Activated naive CD4-positive, alpha-beta T cell treated with anti-CD3 and anti-CD28 coated beads, Interleukin-2, amount 50 U/mL, for 24 hours (primary cell): ENCODE results near the gene ANKRD29.
"Not testable (repeated sequence)": the region's sequence is repeated elsewhere in the genome, so short reads cannot be mapped to it uniquely, and the experiment has no call there.

Experiments
- H3K27ac Mint-ChIP-seq: one replicate; pipeline ENCODE4 v1.8.0; 2021; ENCODE audit warnings: mild to moderate bottlenecking, mixed read lengths
- H3K27me3 Mint-ChIP-seq: one replicate; pipeline ENCODE4 v1.8.0; 2021; ENCODE audit warnings: mixed read lengths
- H3K36me3 Mint-ChIP-seq: one replicate; pipeline ENCODE4 v1.8.0; 2021; ENCODE audit warnings: mixed read lengths
- H3K4me1 Mint-ChIP-seq: one replicate; pipeline ENCODE4 v1.8.0; 2021; ENCODE audit warnings: mixed read lengths
- H3K4me3 Mint-ChIP-seq: one replicate; pipeline ENCODE4 v1.8.0; 2021; ENCODE audit warnings: mild to moderate bottlenecking, mixed read lengths
- H3K9me3 Mint-ChIP-seq: one replicate; pipeline ENCODE4 v1.8.0; 2021; ENCODE audit warnings: mixed read lengths

The ANKRD29 gene

DNA sequence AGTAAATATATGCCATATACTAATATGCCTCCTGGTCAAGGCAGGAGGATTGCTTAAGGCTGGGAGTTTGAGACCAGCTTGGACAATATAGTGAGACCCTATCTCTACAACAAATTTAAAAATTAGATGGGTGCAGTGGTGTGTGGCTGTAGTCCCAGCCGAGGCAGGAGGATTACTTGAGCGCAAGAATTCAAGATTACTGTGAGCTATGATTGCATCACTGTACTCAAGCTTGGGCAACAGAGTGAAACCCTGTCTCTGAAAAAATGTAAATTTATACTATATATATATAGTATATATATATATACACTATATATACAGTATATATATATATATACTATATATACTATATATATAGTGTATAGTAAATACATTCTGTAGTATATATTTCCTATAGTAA, 46.5 kb downstream of the ANKRD29 start:
- Mint-ChIP-seq H3K9me3 (no peaks in the 10 kb centered on the region), H3K4me1 (no peaks in the 10 kb centered on the region), H3K27me3 (peaks cover 24% of the 10 kb centered on the region)

DNA sequence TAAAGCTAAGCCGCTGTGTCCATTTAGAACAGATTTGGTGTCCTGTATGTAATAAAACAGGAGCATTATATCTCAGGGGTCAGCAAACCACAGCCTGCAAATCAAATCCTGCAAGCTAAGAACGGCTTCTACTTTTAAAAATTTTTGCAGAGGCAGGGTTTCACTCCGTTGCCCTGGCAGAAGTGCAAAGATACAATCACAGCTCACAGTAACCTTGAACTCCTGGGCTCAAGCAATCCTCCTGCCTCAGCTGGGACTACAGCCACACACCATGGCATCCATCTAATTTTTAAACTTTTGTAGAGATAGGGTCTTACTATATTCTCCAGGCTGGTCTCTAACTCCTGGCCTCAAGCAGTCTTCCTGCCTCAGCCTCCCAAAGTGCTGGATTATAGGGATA, 47.8 kb downstream of the ANKRD29 start:
- no peaks in the 10 kb centered on the region for H3K9me3 Mint-ChIP-seq
- no peak overlapping the region for H3K4me3 Mint-ChIP-seq
- H3K27ac Mint-ChIP-seq = no peak overlapping the region
- no peaks in the 10 kb centered on the region for H3K4me1 Mint-ChIP-seq
- H3K27me3 Mint-ChIP-seq = peaks cover 10% of the 10 kb centered on the region
- no peaks in the 10 kb centered on the region for H3K36me3 Mint-ChIP-seq

More for the DNA sequence above, 46.5 kb downstream of the ANKRD29 start:
- no peak overlapping the region for H3K4me3 Mint-ChIP-seq
- no peak overlapping the region for H3K27ac Mint-ChIP-seq
- H3K36me3 Mint-ChIP-seq = no peaks in the 10 kb centered on the region

DNA sequence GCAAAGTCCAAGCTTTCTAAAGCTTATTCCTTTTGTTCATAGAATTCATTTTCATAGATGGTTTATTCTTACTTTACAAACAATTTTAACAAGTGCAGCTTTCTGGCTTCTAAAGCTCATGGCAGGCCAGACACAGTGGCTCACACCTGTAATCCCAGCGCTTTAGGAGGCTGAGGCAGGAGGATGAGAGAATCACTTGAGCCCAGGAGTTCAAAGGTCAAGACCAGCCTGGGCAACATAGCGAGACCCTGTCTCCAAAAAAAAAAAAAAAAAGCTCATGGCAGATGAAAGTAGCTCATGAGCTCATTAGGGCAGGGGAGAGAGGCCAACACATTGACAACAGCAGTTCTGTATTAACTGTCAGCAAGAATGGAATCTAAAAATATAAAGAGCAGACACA, 48.3 kb downstream of the ANKRD29 start:
- Mint-ChIP-seq H3K36me3 (no peaks in the 10 kb centered on the region), H3K9me3 (no peaks in the 10 kb centered on the region), H3K27me3 (peaks cover 7% of the 10 kb centered on the region), H3K4me1 (no peaks in the 10 kb centered on the region), H3K4me3 (no peak overlapping the region), H3K27ac (no peak overlapping the region)

DNA sequence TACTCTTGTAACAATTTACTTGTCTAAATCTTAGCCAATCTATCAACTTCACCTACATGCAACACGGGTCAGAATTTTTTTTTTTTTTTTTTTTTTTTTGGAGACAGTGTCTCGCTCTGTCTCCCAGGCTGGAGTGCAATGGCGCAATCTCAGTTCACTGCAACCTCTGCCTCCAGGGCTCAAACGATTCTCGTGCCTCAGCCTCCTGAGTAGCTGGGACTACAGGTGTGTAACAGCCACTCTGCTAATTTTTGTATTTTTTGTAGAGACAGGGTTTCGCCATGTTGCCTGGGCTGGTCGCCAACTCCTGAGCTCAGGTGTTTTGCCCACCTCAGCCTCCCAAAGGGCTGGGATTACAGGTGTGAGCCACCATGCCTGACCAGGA, 49.6 kb downstream of the ANKRD29 start:
- H3K27ac Mint-ChIP-seq = not testable (repeated sequence)

DNA sequence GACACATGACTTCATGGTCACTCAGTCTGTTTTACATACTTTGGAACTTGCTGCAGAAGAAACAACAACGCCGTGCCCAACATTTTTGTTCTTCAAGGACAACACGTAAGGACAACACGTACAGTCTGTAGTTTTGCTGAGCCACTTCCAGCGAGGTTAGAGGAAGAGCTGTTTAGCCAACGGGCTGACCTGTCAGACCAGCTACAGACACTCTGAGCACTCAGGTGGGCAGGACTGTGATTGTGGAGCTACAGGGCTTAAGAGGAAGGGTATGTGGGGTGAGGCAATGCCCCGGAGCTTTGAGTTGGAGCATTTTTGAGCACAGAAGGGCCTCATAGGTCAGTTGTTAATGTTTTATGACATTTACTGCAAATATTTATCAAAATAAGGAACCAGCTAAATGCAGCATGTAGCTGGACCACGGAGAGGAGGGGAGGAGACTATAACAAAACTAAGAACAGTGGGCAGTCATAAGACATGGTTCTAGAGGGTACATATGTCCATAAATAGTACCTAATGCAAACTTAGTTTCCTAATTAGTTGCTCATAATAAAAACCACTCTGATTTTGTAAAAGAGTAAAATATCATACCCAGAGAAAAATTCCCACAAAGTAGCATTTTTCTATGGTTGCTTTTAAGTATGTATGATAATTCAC, 50.1 kb downstream of the ANKRD29 start:
- Mint-ChIP-seq H3K4me3 (no peak overlapping the region), H3K36me3 (no peaks in the 10 kb centered on the region), H3K27ac (no peak overlapping the region), H3K27me3 (no peaks in the 10 kb centered on the region), H3K9me3 (no peaks in the 10 kb centered on the region), H3K4me1 (no peaks in the 10 kb centered on the region)

More for the DNA sequence above, 49.6 kb downstream of the ANKRD29 start:
- not testable (repeated sequence) for H3K4me3 Mint-ChIP-seq, H3K27me3 Mint-ChIP-seq, H3K9me3 Mint-ChIP-seq, H3K4me1 Mint-ChIP-seq, H3K36me3 Mint-ChIP-seq

DNA sequence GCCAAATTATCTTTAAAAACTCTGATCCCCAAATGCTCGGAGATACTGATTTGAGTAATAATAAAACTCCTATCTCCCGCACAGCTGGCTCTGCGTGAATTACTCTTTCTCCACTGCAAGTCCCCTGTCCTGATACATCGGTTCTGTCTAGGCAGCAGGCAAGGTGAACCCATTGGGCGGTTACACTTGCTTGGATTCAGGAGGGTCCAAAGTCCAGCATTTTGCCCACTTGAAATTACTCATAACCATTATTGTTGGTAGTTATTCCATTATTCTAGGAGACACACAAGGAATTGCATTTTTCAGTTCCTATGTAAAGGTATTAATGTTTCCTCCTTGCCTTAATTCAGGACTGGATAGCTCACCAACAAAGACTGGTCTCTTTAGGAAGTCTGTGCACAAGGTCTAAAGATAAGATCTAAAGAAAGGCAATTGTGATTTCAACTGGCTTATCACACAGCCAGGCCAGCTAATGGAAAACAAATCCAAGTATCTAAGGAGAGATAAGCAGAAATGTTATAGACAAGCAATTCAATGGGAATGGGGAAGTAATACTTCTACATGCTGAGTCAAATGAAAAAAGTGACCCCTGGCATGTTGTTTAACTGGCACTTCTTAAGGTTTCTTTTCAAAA, 53.2 kb downstream of the ANKRD29 start:
- H3K4me3 Mint-ChIP-seq = no peak overlapping the region
- H3K36me3 Mint-ChIP-seq = no peaks in the 10 kb centered on the region
- H3K9me3 Mint-ChIP-seq = no peaks in the 10 kb centered on the region
- no peak overlapping the region for H3K27ac Mint-ChIP-seq
- H3K4me1 Mint-ChIP-seq = no peaks in the 10 kb centered on the region
- no peaks in the 10 kb centered on the region for H3K27me3 Mint-ChIP-seq

DNA sequence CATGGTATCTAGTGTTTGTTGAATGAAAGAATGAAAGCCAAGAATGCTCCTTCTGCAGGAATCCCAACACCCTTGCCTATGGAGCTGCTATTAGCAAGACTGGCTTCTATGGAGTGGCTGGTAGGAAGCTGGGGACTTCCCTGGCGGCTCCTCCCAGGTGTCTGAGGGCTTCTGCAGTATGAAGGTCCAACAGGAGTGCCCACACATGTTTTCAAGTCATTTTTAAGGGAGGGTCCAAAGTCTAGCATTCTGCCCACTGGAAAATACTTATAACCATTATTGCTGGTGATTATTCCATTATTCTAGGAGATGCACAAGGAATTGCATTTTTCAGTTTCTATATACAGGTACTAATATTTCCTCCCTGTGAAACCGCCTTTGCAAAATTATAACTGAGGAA, 54.5 kb downstream of the ANKRD29 start:
- Mint-ChIP-seq H3K9me3 (no peaks in the 10 kb centered on the region), H3K4me1 (no peaks in the 10 kb centered on the region), H3K36me3 (no peaks in the 10 kb centered on the region), H3K27me3 (no peaks in the 10 kb centered on the region), H3K4me3 (no peak overlapping the region), H3K27ac (no peak overlapping the region)

DNA sequence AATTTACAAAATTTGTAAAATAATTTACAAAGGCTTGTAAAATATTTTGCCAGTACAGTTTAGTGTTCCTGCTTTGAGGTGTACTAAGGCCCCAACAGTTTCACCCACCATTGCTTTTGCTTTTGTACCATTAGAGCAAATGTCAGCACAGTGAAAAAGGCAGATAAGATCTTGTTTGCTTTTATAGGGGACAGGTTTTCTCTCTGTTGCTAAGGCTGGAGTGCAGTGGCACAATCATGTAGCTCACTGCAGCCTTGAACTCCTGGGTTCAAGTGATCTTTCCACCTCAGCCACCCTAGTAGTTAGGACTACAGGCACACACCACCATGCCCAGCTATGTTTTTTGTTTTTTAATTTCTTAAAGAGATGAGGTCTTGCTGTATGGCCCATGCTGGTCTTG, 56.8 kb downstream of the ANKRD29 start:
- H3K4me3 Mint-ChIP-seq = no peak overlapping the region
- no peak overlapping the region for H3K27ac Mint-ChIP-seq
- no peaks in the 10 kb centered on the region for H3K36me3 Mint-ChIP-seq
- no peaks in the 10 kb centered on the region for H3K9me3 Mint-ChIP-seq
- no peaks in the 10 kb centered on the region for H3K4me1 Mint-ChIP-seq
- H3K27me3 Mint-ChIP-seq = no peaks in the 10 kb centered on the region

DNA sequence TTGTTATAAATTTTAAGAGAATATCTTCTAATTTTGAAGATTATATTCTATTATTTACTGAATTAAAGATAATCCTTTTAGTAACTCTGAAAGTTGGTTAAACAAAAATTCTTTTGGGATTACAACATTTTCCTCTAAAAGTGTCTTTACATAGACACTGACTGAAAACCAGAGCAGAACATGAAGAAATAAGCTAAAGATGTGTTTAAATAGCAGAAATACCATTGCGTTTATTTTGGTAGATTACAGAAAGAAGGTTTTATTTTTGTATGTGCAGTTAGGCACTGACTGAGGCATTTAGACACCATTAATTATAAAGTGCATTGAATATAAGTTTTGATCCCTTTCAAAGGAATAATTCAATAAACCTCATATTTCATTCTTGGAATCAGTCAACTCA, 62.9 kb downstream of the ANKRD29 start:
- no peak overlapping the region for H3K4me3 Mint-ChIP-seq
- H3K27me3 Mint-ChIP-seq = no peaks in the 10 kb centered on the region
- no peak overlapping the region for H3K27ac Mint-ChIP-seq
- H3K4me1 Mint-ChIP-seq = no peaks in the 10 kb centered on the region
- H3K36me3 Mint-ChIP-seq = no peaks in the 10 kb centered on the region
- H3K9me3 Mint-ChIP-seq = no peaks in the 10 kb centered on the region

DNA sequence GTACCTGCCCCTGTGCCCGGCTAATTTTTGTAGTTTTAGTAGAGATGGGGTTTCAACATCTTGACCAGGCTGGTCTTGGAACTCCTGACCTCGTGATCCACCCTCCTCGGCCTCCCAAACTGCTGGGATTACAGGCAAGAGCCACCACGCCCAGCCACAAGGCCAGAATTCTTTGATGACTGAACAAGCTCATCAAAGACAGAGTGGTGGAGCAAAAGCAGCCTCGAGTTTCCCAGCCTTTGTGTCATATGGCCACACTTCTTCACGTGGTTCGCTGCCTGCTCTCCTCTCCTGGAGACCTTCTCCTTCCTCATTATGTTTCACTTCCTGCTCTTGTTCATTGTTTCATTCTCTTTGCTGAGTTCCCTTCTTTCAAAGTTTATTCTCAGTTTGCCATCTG, 66.5 kb downstream of the ANKRD29 start:
- Mint-ChIP-seq H3K4me1 (no peaks in the 10 kb centered on the region), H3K4me3 (no peak overlapping the region), H3K36me3 (no peaks in the 10 kb centered on the region), H3K27ac (no peak overlapping the region), H3K27me3 (no peaks in the 10 kb centered on the region), H3K9me3 (no peaks in the 10 kb centered on the region)

DNA sequence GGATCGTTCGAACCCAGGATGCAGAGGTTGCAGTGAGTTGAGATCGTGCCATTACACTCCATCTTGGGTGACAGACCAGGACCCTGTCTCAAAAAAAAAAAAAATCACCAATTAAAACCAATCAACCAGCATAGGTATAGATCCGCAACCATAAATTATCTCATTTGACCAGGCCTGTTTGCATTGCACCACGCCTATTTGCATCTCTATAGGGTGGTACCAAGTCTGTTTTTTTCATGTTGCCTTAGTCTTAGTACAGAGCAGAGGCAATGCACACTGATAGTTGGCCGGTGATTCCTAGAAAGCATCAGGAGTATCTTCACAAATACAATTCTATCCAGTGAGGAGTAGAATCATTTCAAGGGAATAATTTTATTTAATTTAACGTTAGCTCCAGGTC, 67.1 kb downstream of the ANKRD29 start:
- no peaks in the 10 kb centered on the region for H3K36me3 Mint-ChIP-seq
- no peak overlapping the region for H3K4me3 Mint-ChIP-seq
- H3K27ac Mint-ChIP-seq = no peak overlapping the region
- no peaks in the 10 kb centered on the region for H3K27me3 Mint-ChIP-seq
- no peaks in the 10 kb centered on the region for H3K9me3 Mint-ChIP-seq
- no peaks in the 10 kb centered on the region for H3K4me1 Mint-ChIP-seq

DNA sequence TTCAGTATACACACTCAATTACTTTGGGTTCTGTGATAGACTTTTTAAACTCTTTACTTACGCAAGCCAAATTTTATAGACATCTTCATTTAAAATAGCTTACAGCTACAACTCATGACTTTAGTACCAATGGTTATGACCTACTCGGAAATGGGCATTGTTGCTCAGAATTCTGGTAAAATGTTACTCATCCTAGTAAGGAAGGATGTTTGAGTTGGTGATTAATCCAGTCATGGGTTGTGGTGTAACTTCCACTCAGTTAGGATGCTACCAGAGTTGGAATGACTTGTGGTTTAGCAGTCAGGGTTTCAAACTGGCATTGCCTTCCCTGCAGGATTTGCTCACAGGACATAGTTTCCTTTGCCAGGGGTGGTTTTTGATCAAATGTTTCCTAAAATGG, 69.0 kb downstream of the ANKRD29 start:
- Mint-ChIP-seq H3K27ac (no peak overlapping the region), H3K27me3 (no peaks in the 10 kb centered on the region), H3K4me3 (no peak overlapping the region), H3K36me3 (no peaks in the 10 kb centered on the region), H3K9me3 (no peaks in the 10 kb centered on the region), H3K4me1 (no peaks in the 10 kb centered on the region)

DNA sequence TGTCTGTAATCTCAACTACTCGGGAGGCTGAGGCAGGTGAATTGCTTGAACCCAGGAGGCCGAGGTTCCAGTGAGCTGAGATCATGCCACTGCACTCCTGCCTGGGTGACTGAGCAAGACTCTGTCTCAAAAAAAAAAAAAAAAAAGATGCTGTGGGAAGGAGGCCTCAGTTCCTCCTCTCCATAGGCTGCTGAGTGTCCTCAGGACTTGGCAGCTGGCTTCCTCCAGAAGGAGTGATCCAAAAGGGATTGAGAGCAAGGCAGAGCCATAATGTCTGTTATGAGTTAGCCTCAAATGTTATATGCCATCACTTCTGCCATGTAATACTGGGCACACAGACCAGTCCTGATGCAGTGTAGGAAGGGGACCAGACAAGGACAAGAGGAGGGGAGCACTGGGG, 69.8 kb downstream of the ANKRD29 start:
- no peaks in the 10 kb centered on the region for H3K4me1 Mint-ChIP-seq
- no peaks in the 10 kb centered on the region for H3K9me3 Mint-ChIP-seq
- no peak overlapping the region for H3K27ac Mint-ChIP-seq
- H3K36me3 Mint-ChIP-seq = no peaks in the 10 kb centered on the region
- no peak overlapping the region for H3K4me3 Mint-ChIP-seq
- no peaks in the 10 kb centered on the region for H3K27me3 Mint-ChIP-seq

DNA sequence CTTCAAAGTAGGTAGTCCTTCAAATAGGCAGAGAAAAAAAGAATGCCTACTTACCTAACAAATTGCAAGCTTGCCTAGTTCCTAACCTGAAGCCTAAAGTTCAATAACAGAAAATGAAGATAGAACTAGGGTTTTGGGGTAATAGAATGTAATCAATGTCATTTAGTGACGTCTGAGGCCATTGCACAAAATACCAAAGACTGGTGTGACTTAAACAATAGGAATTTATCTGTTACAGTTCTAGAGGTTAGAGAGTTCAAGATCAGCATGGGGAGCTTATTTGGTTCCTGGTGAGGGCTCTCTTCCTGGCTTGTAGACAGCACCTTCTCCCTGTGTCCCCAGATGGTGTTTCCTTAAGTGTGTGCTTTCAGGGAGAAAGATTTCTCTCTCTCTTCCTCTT, 71.7 kb downstream of the ANKRD29 start:
- Mint-ChIP-seq H3K9me3 (no peaks in the 10 kb centered on the region), H3K36me3 (no peaks in the 10 kb centered on the region), H3K27ac (no peak overlapping the region), H3K27me3 (no peaks in the 10 kb centered on the region), H3K4me3 (no peak overlapping the region), H3K4me1 (peaks cover 6% of the 10 kb centered on the region)

DNA sequence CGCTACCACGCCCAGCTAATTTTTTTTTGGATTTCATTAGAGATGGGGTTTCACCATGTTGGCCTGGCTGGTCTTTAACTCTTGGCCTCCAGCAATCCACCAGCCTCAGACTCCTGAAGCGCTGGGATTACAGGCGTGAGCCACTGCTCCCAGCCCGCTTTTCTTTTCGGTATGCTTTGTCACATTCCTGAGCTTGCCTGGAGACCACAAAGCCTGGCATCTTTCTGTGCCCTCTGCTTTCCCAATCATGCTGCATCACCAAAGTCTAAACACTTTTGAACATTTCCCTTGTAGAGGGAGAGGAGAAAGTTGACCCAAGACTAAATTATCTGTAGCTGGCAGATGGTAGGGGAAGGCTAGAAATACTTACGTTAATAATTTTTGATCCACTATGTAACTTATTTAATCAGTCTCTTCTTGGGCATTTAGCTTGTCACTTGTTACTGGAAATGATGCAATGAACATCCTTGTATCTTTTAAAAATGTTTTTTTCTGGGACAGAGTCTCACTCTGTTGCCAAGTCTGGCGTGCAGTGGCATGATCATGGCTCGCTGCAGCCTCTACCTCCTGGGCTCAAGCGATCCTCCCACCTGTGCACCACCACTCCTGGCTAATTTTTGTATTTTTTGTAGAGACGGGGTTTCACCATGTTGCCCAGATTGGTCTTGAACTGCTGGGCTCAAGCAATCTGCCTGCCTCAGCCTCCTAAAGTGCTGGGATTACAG, 73.7 kb downstream of the ANKRD29 start:
- H3K27me3 Mint-ChIP-seq = no peaks in the 10 kb centered on the region
- no peaks in the 10 kb centered on the region for H3K9me3 Mint-ChIP-seq
- H3K4me1 Mint-ChIP-seq = peaks cover 18% of the 10 kb centered on the region
- no peak overlapping the region for H3K4me3 Mint-ChIP-seq
- H3K36me3 Mint-ChIP-seq = no peaks in the 10 kb centered on the region
- H3K27ac Mint-ChIP-seq = peak overlapping the region; percentile 35

DNA sequence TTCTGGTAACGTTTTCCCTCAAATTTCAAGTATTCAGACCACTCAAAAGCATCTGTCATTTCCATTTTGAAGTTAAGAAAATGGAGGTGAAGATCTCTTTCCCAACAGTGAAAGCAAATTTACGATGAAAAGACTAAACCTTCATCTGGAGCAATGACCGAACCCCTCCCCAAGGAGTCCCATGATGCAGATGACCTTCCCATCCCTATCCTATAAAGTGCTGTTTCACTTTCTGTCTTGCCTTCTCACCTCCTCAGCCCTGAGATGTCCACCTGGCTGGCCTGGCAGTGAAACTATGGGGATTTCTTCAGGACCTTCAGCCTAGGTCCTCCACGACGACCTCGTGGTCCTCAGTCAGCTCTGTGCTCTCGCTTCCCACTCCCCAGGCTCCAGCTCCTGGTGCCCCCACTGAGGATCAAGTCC, 75.5 kb downstream of the ANKRD29 start:
- peak overlapping the region; percentile 83 for H3K4me3 Mint-ChIP-seq
- no peaks in the 10 kb centered on the region for H3K27me3 Mint-ChIP-seq
- H3K27ac Mint-ChIP-seq = peak overlapping the region; percentile 72
- H3K9me3 Mint-ChIP-seq = no peaks in the 10 kb centered on the region
- H3K36me3 Mint-ChIP-seq = no peaks in the 10 kb centered on the region
- peaks cover 35% of the 10 kb centered on the region for H3K4me1 Mint-ChIP-seq
